GM18519 (cell line): ENCODE data around the gene MRPL43.

Experiments used
- ATAC-seq: cut with Tn5 transposase; IDR thresholded peaks from one replicate; pipeline ENCODE4 v1.9.1; 2021; ENCODE audit warnings: mild to moderate bottlenecking, moderate library complexity; ENCODE audit not compliant: unreplicated experiment, low FRiP score

The MRPL43 gene

GRCh38 chr10:101005361-101005760, 18.1 kb upstream of the MRPL43 start:
- ATAC-seq = no peak

GRCh38 chr10:101003639-101004206, 16.4 kb upstream of the MRPL43 start:
- no peak for ATAC-seq

- ATAC-seq = no peak
Observed at GRCh38 chr10:101002456-101002855, 15.2 kb upstream of the MRPL43 start.

GRCh38 chr10:101001659-101002035, 14.3 kb upstream of the MRPL43 start:
- no peak for ATAC-seq

- ATAC-seq = no peak
Observed at GRCh38 chr10:101000915-101001658, 13.8 kb upstream of the MRPL43 start.

- ATAC-seq = no peak
Observed at GRCh38 chr10:101000127-101000914, 13.0 kb upstream of the MRPL43 start.

GRCh38 chr10:100999742-101000126, 12.4 kb upstream of the MRPL43 start, which contains the start of gene LZTS2:
Gene LZTS2 (plus strand): TSS chr10:100999808. CDS start chr10:101002539, 2,731 bp downstream.
- no peak for ATAC-seq

- ATAC-seq = no peak
Observed at GRCh38 chr10:100998991-100999741, 11.9 kb upstream of the MRPL43 start.

- ATAC-seq = no peak
Observed at GRCh38 chr10:100998183-100998990, 11.1 kb upstream of the MRPL43 start.

GRCh38 chr10:100997360-100998182, 10.3 kb upstream of the MRPL43 start:
- no peak for ATAC-seq

- ATAC-seq = no peak
Observed at GRCh38 chr10:100996678-100997359, 9.5 kb upstream of the MRPL43 start.

GRCh38 chr10:100995181-100995580, 7.9 kb upstream of the MRPL43 start:
- no peak for ATAC-seq

- no peak for ATAC-seq
Observed at GRCh38 chr10:100993986-100994708, 6.8 kb upstream of the MRPL43 start.

GRCh38 chr10:100989088-100989487, 1.8 kb upstream of the MRPL43 start:
- no peak for ATAC-seq

GRCh38 chr10:100988166-100988565, 869 bp upstream of the MRPL43 start:
- ATAC-seq = no peak

GRCh38 chr10:100987685-100988049, 370 bp upstream of the MRPL43 start:
- no peak for ATAC-seq

- no peak for ATAC-seq
Observed at GRCh38 chr10:100986623-100986951, 710 bp downstream of the MRPL43 start.

- no peak for ATAC-seq
Observed at GRCh38 chr10:100985336-100985735, 2.0 kb downstream of the MRPL43 start.
